ENCODE results near the gene ZBTB4.

- TF ChIP-seq CTCF (conservative IDR thresholded peaks at IDR 0.05; ENCODE audit: low read depth, low read length) (no peak), EZH2 (IDR thresholded peaks at IDR 0.05; ENCODE audit: borderline replicate concordance, low read depth, low read length, poor library complexity, severe bottlenecking) (no peak)
These were observed 35.6 kb downstream of the ZBTB4 start for GRCh38 chr17:7443499-7444485.

Measured in A673 (cell line).